Small intestine (tissue), 7 donors: Measurements from ENCODE around the gene NCKAP5. TPM values are rescaled to one million over a fixed set of nuclear protein-coding genes. Genes with fewer than 3 reads are reported as not detected.
"Not testable (repeated sequence)": the region's sequence is repeated elsewhere in the genome, so short reads cannot be mapped to it uniquely, and the experiment has no call there.

Experiments used
- DNase-seq, 2 donors: peaks; one replicate each; pipeline versions ENCODE4 v3.0.0 to v3.0.0-alpha.2; 2013
- FAIRE-seq: peaks from 2 replicates; lab custom pipeline; 2012; peaks lifted over from hg19 to GRCh38; lab: Jason Lieb, UNC
- H3K27ac ChIP-seq, 3 donors: one replicate each; pipeline ENCODE4 v1.5.1; 2013; ENCODE audit warnings: low read length in 2 of 3, mild to moderate bottlenecking in 2 of 3, control low read depth in 1 of 3, inconsistent platforms in 1 of 3, low read depth in 1 of 3, moderate library complexity in 1 of 3
- H3K27me3 ChIP-seq, 3 donors: one replicate each; pipeline ENCODE4 v1.6.1; 2013; ENCODE audit warnings: low read length in 3 of 3, inconsistent platforms in 1 of 3; ENCODE audit not compliant: control insufficient read depth in 3 of 3, insufficient read depth in 3 of 3
- H3K36me3 ChIP-seq, 3 donors: one replicate each; pipeline ENCODE4 v1.6.1; 2013; ENCODE audit warnings: low read length in 3 of 3, inconsistent platforms in 1 of 3, low read depth in 1 of 3, mild to moderate bottlenecking in 1 of 3, moderate library complexity in 1 of 3; ENCODE audit not compliant: control insufficient read depth in 3 of 3, insufficient read depth in 2 of 3
- H3K4me1 ChIP-seq, 3 donors: one replicate each; pipeline ENCODE4 v1.6.1; 2013; ENCODE audit warnings: low read length in 2 of 3, inconsistent platforms in 1 of 3, low read depth in 1 of 3, mild to moderate bottlenecking in 1 of 3, moderate library complexity in 1 of 3; ENCODE audit not compliant: control insufficient read depth in 3 of 3, insufficient read depth in 2 of 3
- H3K4me3 ChIP-seq, 3 donors: one replicate each; pipeline ENCODE4 v1.5.1; 2013; ENCODE audit warnings: low read length in 3 of 3, control low read depth in 1 of 3, inconsistent platforms in 1 of 3, low read depth in 1 of 3, mild to moderate bottlenecking in 1 of 3, moderate library complexity in 1 of 3
- H3K9me3 ChIP-seq, 2 donors: one replicate each; pipeline ENCODE4 v1.6.1; 2013; ENCODE audit warnings: low read depth in 1 of 2, low read length in 1 of 2; ENCODE audit not compliant: control insufficient read depth in 2 of 2, insufficient read depth in 1 of 2
- whole genome bisulfite sequencing, 3 donors: extraction: QIAGEN DNeasy Blood & Tissue Kit; methylation state at CpG; one replicate each; pipeline ENCODE4 v1.1.7; 2013; 5-methylcytosine and 5-hydroxymethylcytosine counted together
- polyA plus RNA-seq, 4 donors: library from polyadenylated mRNA; stranded (reverse) in 3 of 4; unstranded in 1 of 4; fragments of 200-250 nt in 3 of 4; fragments of 120-200 nt in 1 of 4; gene quantifications; one replicate each; pipeline versions ENCODE4 v1.2.1 to v1.2.3, GENCODE V29; 2013
- donor health status: healthy with polysubstance abuse.
- donor health status: control.
- donor health status: control.
- donor health status: Bipolar disorder and iron deficiency.
- donor health status: healthy.

The NCKAP5 gene
- polyA plus RNA-seq, 4 donors = 0.52 to 7.8 (median 6.5) TPM

DNA sequence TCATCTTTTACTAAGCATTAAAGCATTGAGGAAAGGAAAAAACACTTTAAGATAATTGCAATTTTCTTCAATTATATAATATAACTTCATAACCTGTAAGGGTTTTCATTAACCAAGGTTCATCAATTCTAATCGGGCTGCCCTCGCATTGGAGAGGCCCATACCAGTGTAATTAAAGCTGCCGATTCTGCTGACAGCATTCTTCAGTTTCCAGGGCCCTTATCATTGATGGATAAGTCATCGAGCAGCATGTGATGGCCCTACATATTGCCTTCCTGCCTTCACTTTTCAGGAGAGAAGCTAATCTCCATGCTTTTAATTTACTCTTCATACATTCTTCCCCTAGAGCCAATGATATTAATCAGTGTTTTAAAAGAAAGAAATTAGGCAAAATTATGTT lies 92.0 kb downstream of the NCKAP5 start:
- DNase-seq = peak in 1 of 2 donors; percentile 32
- H3K4me3 ChIP-seq = no peak overlapping the region
- FAIRE-seq = no peak
- WGBS, 3 donors = 65 to 70% (median 68%) methylated on average over 4 of the region's 4 CpGs
- H3K4me1 ChIP-seq = no peaks in the 10 kb centered on the region
- H3K9me3 ChIP-seq = no peaks in the 10 kb centered on the region
- H3K27ac ChIP-seq = no peak overlapping the region
- H3K36me3 ChIP-seq = no peaks in the 10 kb centered on the region
- no peaks in the 10 kb centered on the region for H3K27me3 ChIP-seq

DNA sequence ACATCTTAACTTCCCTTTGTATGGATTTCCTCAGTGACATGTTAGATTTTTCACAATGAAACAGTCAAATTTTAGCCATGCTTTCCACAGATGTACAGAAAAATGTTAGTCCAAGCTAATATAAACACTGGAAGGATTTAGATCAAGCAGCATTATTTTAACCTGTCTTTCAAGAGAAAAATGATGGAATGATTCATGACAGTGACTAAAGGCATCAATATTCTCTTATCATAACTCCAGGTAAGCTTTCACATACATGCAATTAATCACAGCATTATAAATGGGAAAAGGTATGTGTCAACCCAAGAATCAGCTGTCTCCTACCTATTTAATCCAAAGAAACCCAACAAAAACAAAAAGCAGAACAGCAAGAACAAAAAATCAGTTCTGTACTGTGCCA lies 92.7 kb downstream of the NCKAP5 start:
- FAIRE-seq = no peak
- H3K4me3 ChIP-seq = no peak overlapping the region

GRCh38 chr2:133470446-133470845 lies 97.8 kb downstream of the NCKAP5 start:
- H3K9me3 ChIP-seq, H3K36me3 ChIP-seq, H3K4me3 ChIP-seq, H3K27me3 ChIP-seq, H3K27ac ChIP-seq, H3K4me1 ChIP-seq, FAIRE-seq, DNase-seq: not testable (repeated sequence)
- WGBS, 3 donors = 35 to 73% (median 71%) methylated on average over 11 to 13 of the region's 13 CpGs

More for the DNA sequence above, 92.7 kb downstream of the NCKAP5 start:
- DNase-seq = no peak
- no peak overlapping the region for H3K27ac ChIP-seq
- H3K36me3 ChIP-seq = no peaks in the 10 kb centered on the region
- H3K9me3 ChIP-seq = no peaks in the 10 kb centered on the region
- H3K27me3 ChIP-seq = no peaks in the 10 kb centered on the region
- no peaks in the 10 kb centered on the region for H3K4me1 ChIP-seq

- Histone ChIP-seq H3K27ac (no peak overlapping the region), H3K27me3 (no peaks in the 10 kb centered on the region), H3K4me1 (peaks cover 0 to 2% (median 0%) of the 10 kb centered on the region in 3 donors), H3K36me3 (no peaks in the 10 kb centered on the region), H3K4me3 (no peak overlapping the region), H3K9me3 (no peaks in the 10 kb centered on the region)
- DNase-seq (peak; percentile 14 to 69), FAIRE-seq (no peak)
- WGBS, 3 donors = 14 to 61% (median 40%) methylated on average over 6 of the region's 6 CpGs
These were observed 105.5 kb downstream of the NCKAP5 start for GRCh38 chr2:133462811-133463210.

DNA sequence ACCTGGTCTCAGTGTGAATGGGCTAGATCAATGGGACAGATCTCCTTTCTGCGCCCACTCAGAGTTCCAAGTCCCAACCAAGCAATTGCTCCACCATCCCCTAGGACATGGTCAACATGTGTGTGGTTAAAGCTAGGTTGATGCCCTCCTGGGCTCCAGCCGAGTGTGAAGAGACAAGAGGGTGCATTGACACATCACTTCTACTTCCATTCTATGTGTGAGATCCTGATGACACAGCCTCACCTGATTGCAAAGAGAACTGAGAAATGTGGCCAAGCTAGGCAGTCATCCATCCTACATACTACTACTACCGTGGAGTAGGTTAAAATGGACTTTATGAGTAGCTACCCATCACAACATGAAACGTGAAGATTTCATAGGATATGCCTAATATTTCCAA lies 106.8 kb downstream of the NCKAP5 start:
- Histone ChIP-seq H3K27me3 (no peaks in the 10 kb centered on the region), H3K4me1 (peaks cover 0 to 2% (median 0%) of the 10 kb centered on the region in 3 donors), H3K9me3 (no peaks in the 10 kb centered on the region), H3K36me3 (no peaks in the 10 kb centered on the region), H3K27ac (no peak overlapping the region), H3K4me3 (no peak overlapping the region)
- 73 to 89% (median 89%) methylated on average over 4 of the region's 4 CpGs for WGBS, 3 donors
- DNase-seq (no peak), FAIRE-seq (no peak)

DNA sequence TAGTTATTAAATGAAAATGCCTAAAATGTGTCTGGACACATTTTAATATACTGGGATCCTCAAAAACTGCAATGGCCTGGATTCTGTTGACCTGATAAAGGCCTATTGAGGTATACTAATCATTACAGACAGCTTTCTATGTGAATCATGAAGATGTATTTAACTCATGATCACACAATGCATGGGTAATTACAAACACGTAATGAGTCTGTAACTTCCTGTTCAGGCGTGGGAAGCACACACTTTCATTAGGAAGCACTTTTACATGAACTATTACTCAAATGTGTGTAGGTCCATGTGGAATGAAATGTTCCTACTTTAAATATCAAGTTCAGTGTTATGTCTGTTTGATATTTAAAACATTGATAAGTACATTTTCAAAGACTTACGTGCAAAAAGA lies 108.7 kb downstream of the NCKAP5 start:
- Histone ChIP-seq H3K9me3 (no peaks in the 10 kb centered on the region), H3K27ac (no peak overlapping the region), H3K4me3 (no peak overlapping the region), H3K4me1 (peaks cover 0 to 2% (median 0%) of the 10 kb centered on the region in 3 donors), H3K36me3 (no peaks in the 10 kb centered on the region), H3K27me3 (no peaks in the 10 kb centered on the region)
- no peak for FAIRE-seq
- 72 to 90% (median 84%) methylated on average over 3 of the region's 3 CpGs for WGBS, 3 donors
- no peak for DNase-seq

GRCh38 chr2:133458280-133458679 lies 110.0 kb downstream of the NCKAP5 start:
- no peak for FAIRE-seq
- Histone ChIP-seq H3K36me3 (no peaks in the 10 kb centered on the region), H3K27ac (no peak overlapping the region), H3K4me1 (peaks cover 0 to 2% (median 0%) of the 10 kb centered on the region in 3 donors), H3K27me3 (no peaks in the 10 kb centered on the region), H3K4me3 (no peak overlapping the region), H3K9me3 (no peaks in the 10 kb centered on the region)
- WGBS, 3 donors = 60 to 76% (median 71%) methylated on average over 3 of the region's 3 CpGs
- DNase-seq = no peak

- no peaks in the 10 kb centered on the region for H3K36me3 ChIP-seq
- H3K27me3 ChIP-seq = no peaks in the 10 kb centered on the region
- no peak for DNase-seq
- no peaks in the 10 kb centered on the region for H3K9me3 ChIP-seq
- H3K27ac ChIP-seq = no peak overlapping the region
- 79 to 89% (median 87%) methylated on average over 4 of the region's 4 CpGs for WGBS, 3 donors
- no peak overlapping the region for H3K4me3 ChIP-seq
- peaks cover 0 to 2% (median 0%) of the 10 kb centered on the region in 3 donors for H3K4me1 ChIP-seq
- FAIRE-seq = no peak
These were observed 110.4 kb downstream of the NCKAP5 start for GRCh38 chr2:133457861-133458260.

DNA sequence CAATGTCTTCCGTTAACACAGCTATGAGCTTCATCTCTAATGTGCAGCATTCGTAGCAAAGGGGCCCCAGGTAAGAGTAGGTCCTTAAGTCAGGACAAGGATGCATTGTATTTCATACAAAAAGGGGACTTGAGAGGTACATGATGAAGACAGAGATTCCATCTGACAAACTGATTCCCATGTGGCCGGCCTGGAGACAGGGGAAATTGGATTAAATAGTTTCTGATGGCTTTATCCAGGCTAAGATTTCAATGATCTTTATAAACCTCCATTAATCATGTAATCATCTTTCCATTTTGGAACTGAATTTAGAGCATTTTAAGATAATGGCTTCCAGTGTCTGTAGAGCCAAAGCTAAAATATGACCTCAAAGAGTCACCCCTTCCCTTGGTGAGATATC lies 111.3 kb downstream of the NCKAP5 start:
- H3K36me3 ChIP-seq = no peaks in the 10 kb centered on the region
- 83 to 89% (median 85%) methylated on average over 3 of the region's 3 CpGs for WGBS, 3 donors
- FAIRE-seq (no peak), DNase-seq (no peak)
- H3K9me3 ChIP-seq = no peaks in the 10 kb centered on the region
- no peaks in the 10 kb centered on the region for H3K4me1 ChIP-seq
- no peaks in the 10 kb centered on the region for H3K27me3 ChIP-seq
- no peak overlapping the region for H3K27ac ChIP-seq
- no peak overlapping the region for H3K4me3 ChIP-seq
